K562 (cell line): ENCODE results near the gene ATL2. TPM values are rescaled to one million over a fixed set of nuclear protein-coding genes. Genes with fewer than 3 reads are reported as not detected.

ENCODE experiments used
- ATAC-seq: fragments of 200-7000 bp; cut with Tn5 transposase; 3 replicates; pipeline ENCODE4 v1.9.1; 2020; ENCODE audit warnings: moderate library complexity
- BruUV-seq: library from RNA; stranded (reverse); fragments of 400-500 nt; replicated peaks from 2 replicates; lab custom pipeline; 2021; lab: Mats Ljungman, UMichigan
- CTCF ChIA-PET: fragments of 300-600 bp; formaldehyde crosslinking; extraction: SDS; loops from one replicate; lab custom pipeline; 2021; ENCODE audit warnings: low intra/inter-chr PET ratio; lab: Yijun Ruan, JAX
- POLR2A ChIA-PET: fragments of 300-600, 350-650 bp; sonication (Branson Sonifier 250); formaldehyde crosslinking; extraction: SDS; loops from one replicate; lab custom pipeline; 2021; ENCODE audit warnings: antibody characterized with exemption, inconsistent platforms; lab: Yijun Ruan, JAX
- DNase-seq, 4 experiments: peaks; one replicate each; pipeline versions ENCODE4 v3.0.0 to v3.0.0-alpha.2; 2011 to 2018; ENCODE audit warnings: low spot score in 3 of 4, mixed read lengths in 3 of 4; ENCODE audit errors: extremely low read depth in 1 of 4
- FAIRE-seq: peaks from 2 replicates; lab custom pipeline; 2011; peaks lifted over from hg19 to GRCh38; lab: Jason Lieb, UNC
- H2AFZ ChIP-seq: 2 replicates; pipeline ENCODE4 v1.6.0; 2011; ENCODE audit warnings: low read depth, low read length, control low read depth, inconsistent platforms
- H3K27ac ChIP-seq: fragments of 200-600 bp; 3 replicates; pipeline ENCODE4 v1.8.0; 2011; ENCODE audit warnings: low read depth, mild to moderate bottlenecking, control low read depth, inconsistent platforms, low read length, moderate library complexity, mixed read lengths; ENCODE audit errors: extremely low read depth
- H3K27me3 ChIP-seq, 2 experiments: fragments of 300-600 bp in 1 of 2; 2 replicates in 1 of 2; 3 replicates in 1 of 2; pipeline versions ENCODE4 v1.6.0 to v1.8.0; 2011; ENCODE audit warnings: inconsistent platforms in 2 of 2, low read length in 2 of 2, mild to moderate bottlenecking in 1 of 2, mixed read lengths in 1 of 2, moderate library complexity in 1 of 2; ENCODE audit not compliant: control insufficient read depth in 2 of 2, insufficient read depth in 2 of 2
- H3K36me3 ChIP-seq: fragments of 300-600 bp; 3 replicates; pipeline ENCODE4 v1.8.0; 2011; ENCODE audit warnings: mild to moderate bottlenecking, low read length, inconsistent platforms; ENCODE audit not compliant: control insufficient read depth, insufficient read depth
- H3K4me1 ChIP-seq, 2 experiments: fragments of 200-600 bp in 1 of 2; replicated peaks in 1 of 2; 2 replicates in 1 of 2; 3 replicates in 1 of 2; pipeline versions ENCODE4 v1.5.1 to v1.8.0; 2011; ENCODE audit warnings: inconsistent platforms in 2 of 2, low read length in 2 of 2, mild to moderate bottlenecking in 1 of 2, mixed read lengths in 1 of 2, moderate library complexity in 1 of 2; ENCODE audit not compliant: control insufficient read depth in 2 of 2, insufficient read depth in 2 of 2
- H3K4me2 ChIP-seq: 2 replicates; pipeline ENCODE4 v1.6.1; 2011; ENCODE audit warnings: low read length, control low read depth, inconsistent platforms, mixed read lengths; ENCODE audit not compliant: insufficient read depth
- H3K4me3 ChIP-seq: fragments of 200-600 bp; sonication (generic), shearing (Covaris generic); 2 replicates; pipeline ENCODE4 v1.5.1; 2016; ENCODE audit warnings: control low read depth, inconsistent platforms
- H3K79me2 ChIP-seq: fragments of 200-600 bp; 3 replicates; pipeline ENCODE4 v1.8.0; 2011; ENCODE audit warnings: low read length, inconsistent platforms; ENCODE audit not compliant: control insufficient read depth, insufficient read depth
- H3K9ac ChIP-seq, 2 experiments: 2 replicates each; pipeline versions ENCODE4 v1.6.0 to v1.6.1; 2011; ENCODE audit warnings: low read depth in 2 of 2, low read length in 2 of 2, control low read depth in 1 of 2, inconsistent platforms in 1 of 2, mild to moderate bottlenecking in 1 of 2, mixed read lengths in 1 of 2; ENCODE audit not compliant: insufficient read depth in 1 of 2
- H3K9me1 ChIP-seq: one replicate; pipeline ENCODE4 v1.6.0; 2011; ENCODE audit warnings: inconsistent platforms, mild to moderate bottlenecking, low read length, moderate library complexity; ENCODE audit not compliant: control insufficient read depth, insufficient read depth
- H3K9me3 ChIP-seq: replicated peaks from 2 replicates; pipeline ENCODE4 v1.5.1; 2011; ENCODE audit warnings: low read depth, low read length, inconsistent platforms; ENCODE audit not compliant: control insufficient read depth, insufficient read depth
- H4K20me1 ChIP-seq: replicated peaks from 2 replicates; pipeline ENCODE4 v1.6.1; 2011; ENCODE audit warnings: low read length, inconsistent platforms, mixed read lengths; ENCODE audit not compliant: control insufficient read depth, insufficient read depth
- BRD4 ChIP-seq: fragments of 200-600 bp; sonication (generic); IDR thresholded peaks from 2 replicates; pipeline ENCODE4 v1.6.1; 2017; ENCODE audit warnings: inconsistent platforms
- KLF6 ChIP-seq: fragments of 250-450 bp; sonication (Bioruptor Pico); IDR thresholded peaks from 2 replicates; pipeline ENCODE4 v1.4.0; 2020; ENCODE audit warnings: mild to moderate bottlenecking, moderate library complexity, borderline replicate concordance
- RERE ChIP-seq: sonication (generic); formaldehyde crosslinking; IDR thresholded peaks from 2 replicates; pipeline ENCODE4 v1.8.0; 2023; ENCODE audit warnings: missing genetic modification reagents, mild to moderate bottlenecking, borderline replicate concordance
- WGBS: fragments of 100-300 bp; shearing (Covaris generic); methylation state at CpG from one replicate; pipeline ENCODE4 v1.1.6; 2016; ENCODE audit warnings: low coverage, mixed read lengths; ENCODE audit not compliant: insufficient coverage; ENCODE audit errors: missing lambda C conversion rate; 5-methylcytosine and 5-hydroxymethylcytosine counted together
- in situ Hi-C: fragments of 300-500 bp; cut with MboI; formaldehyde crosslinking; loops from 4 replicates; pipeline ENCODE4 v1.15.0; 2018; ENCODE audit warnings: inconsistent platforms, mixed read lengths
- intact Hi-C: fragments of 100-400 bp; cut with micrococcal nuclease; formaldehyde crosslinking; loops from 2 replicates; pipeline ENCODE4 v1.14.2; 2022
- polyA plus RNA-seq, 8 experiments: library from polyadenylated mRNA; depleted of rRNA in 4 of 8; stranded (reverse) in 5 of 8; unstranded in 3 of 8; fragments of >200 nt; fragmentation: Nextera tagmentation in 2 of 8; fragmentation: Illumina TruSeq in 1 of 8; extraction: Ambion mirVana in 2 of 8; extraction: Trizol in 1 of 8; gene quantifications; 2 replicates each; pipeline versions ENCODE4 v1.2.1 to v1.2.3, GENCODE V29; 2011 to 2014; ENCODE audit warnings: inconsistent platforms in 1 of 8, missing spikeins in 1 of 8
- total RNA-seq, 7 experiments: library from RNA; depleted of rRNA in 6 of 7; stranded (reverse); fragments of >200 nt in 6 of 7; fragmentation: Illumina TruSeq in 2 of 7; extraction: Trizol in 2 of 7; gene quantifications; 2 replicates each; pipeline versions ENCODE4 v1.2.1 to v1.2.3, GENCODE V29; 2011 to 2021; ENCODE audit warnings: low replicate concordance in 1 of 7
- TF ChIP-seq, protein P1 (sequence below): sonication (generic); formaldehyde crosslinking; IDR thresholded peaks from 2 replicates; pipeline ENCODE4 v1.5.0; 2020; ENCODE audit warnings: missing genetic modification reagents

ATL2 gene
- total and polyA plus RNA-seq, 9 of the 15 experiments (the other 6 are each of a cell fraction or from before 2014, with no cell fraction given), result 12.0 to 80.8 (median 70.2) TPM

DNA sequence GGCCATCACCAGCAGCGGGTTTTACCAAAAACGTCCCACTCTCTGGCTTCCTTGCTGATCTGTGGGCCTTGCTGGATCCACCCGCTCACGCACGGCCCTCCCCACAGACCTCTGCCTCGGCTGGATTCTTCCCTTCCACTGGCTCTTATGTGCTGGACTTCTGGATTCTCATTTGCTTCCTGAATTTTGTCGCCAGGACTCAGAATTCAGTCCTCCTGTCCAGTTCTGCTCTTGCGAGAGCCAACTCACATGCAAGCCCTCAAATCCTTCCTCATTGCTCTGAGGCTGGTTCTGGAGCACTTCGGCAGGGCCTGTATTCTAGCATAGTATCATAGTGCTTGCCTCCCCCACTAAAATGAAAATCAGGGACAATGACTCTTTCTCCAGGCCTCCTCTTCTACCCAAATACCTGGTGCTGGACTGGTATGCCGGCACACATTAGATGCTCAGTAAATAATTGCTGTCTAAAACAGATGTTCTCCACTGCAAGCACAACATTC lies 115.5 kb downstream of the ATL2 start:
- in situ Hi-C loops, result no loop called here
- BruUV-seq, result no TSS peak
- CTCF ChIA-PET, result no interaction called here
- no peak overlapping the region for H3K9ac ChIP-seq
- TF ChIP-seq, protein P1, sequence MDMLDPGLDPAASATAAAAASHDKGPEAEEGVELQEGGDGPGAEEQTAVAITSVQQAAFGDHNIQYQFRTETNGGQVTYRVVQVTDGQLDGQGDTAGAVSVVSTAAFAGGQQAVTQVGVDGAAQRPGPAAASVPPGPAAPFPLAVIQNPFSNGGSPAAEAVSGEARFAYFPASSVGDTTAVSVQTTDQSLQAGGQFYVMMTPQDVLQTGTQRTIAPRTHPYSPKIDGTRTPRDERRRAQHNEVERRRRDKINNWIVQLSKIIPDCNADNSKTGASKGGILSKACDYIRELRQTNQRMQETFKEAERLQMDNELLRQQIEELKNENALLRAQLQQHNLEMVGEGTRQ (CRISPR knock-in tag), result no peak
- no peak for TF ChIP-seq KLF6 (CRISPR knock-in tag)
- TF ChIP-seq RERE (CRISPR knock-in tag), result no peak
- no peak for TF ChIP-seq BRD4
- TF ChIP-seq, all 486 proteins: peak for 0
- DNase-seq (no peak), ATAC-seq (no peak), FAIRE-seq (no peak)
- no peak overlapping the region for H3K27ac ChIP-seq
- H3K9me3 ChIP-seq, result peaks cover 3% of the 10 kb centered on the region; the same call in 1 of the 2 replicates
- no peak overlapping the region for H3K4me3 ChIP-seq
- H3K9me1 ChIP-seq, result no peaks in the 10 kb centered on the region
- intact Hi-C loops, result no loop called here
- no peak overlapping the region for H3K4me2 ChIP-seq
- H4K20me1 ChIP-seq, result no peaks in the 10 kb centered on the region
- POLR2A ChIA-PET, result no interaction called here
- WGBS, result 5% methylated on average over 8 of the region's 10 CpGs
- no peaks in the 10 kb centered on the region for H3K4me1 ChIP-seq
- H3K27me3 ChIP-seq, result peaks cover 19 to 27% of the 10 kb centered on the region in 2 experiments; a peak in 4 of 5 replicates
- no peaks in the 10 kb centered on the region for H3K36me3 ChIP-seq
- H3K79me2 ChIP-seq, result no peaks in the 10 kb centered on the region
- no peak overlapping the region for H2AFZ ChIP-seq
